Dedifferentiated amniotic fluid mesenchymal stem cell (primary cell): ENCODE data around the gene FOXK2.

Experiments
- DNase-seq: peaks from one replicate; pipeline ENCODE4 v3.0.0-alpha.2; 2016; ENCODE audit errors: extremely low spot score

The FOXK2 gene

DNA sequence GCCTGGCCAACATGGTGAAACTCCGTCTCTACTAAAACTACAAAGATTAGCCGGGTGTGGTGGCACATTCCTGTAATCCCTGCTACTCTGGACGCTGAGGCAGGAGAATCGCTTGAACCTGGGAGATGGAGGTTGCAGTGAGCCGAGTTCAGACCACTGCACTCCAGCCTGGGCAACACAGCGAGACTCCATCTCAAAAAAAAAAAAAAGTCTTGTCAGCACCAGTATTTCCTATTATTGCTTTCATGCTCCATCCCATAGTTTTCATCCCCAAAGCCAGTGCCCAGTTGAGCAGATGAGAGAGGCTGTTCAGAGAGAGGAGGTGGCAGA is 70.3 kb downstream of the FOXK2 start:
- no peak for DNase-seq

GRCh38 chr17:82590216-82590615 is 70.7 kb downstream of the FOXK2 start:
- DNase-seq: no peak

DNA sequence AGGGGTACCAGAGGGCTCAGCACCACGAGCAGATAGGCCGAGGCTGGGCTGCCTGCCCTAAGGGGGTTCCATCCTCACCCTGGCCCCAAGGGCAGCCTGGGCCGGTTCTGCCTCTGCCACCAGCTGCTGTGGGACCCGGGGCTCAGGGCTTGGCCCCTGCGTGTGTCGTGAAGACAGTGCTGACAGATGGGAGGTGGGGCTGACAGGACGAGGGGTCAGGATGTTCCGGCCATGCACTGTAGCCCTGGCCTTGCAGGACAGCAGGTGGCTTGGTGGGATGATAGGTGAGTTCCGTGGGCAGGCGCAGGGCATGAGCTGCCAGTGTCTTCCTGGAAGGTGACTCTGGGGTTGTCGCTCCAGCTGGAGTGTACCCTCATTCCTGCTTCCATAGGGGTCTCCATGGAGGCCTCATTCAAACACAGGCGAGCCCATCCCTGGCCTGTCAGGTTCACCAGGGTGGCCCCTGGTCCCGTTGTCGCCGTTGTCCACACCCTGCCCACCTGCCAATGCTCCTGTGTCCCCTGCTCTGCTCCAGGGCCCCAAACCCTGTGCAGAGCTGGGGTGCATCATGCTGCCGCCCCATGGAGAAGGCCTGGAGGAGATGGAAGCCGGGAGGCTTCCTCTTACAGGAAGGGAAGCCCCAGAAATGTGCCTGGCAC is 71.5 kb downstream of the FOXK2 start:
- no peak for DNase-seq

- no peak for DNase-seq
These were observed 72.8 kb downstream of the FOXK2 start for GRCh38 chr17:82592289-82592766.

DNA sequence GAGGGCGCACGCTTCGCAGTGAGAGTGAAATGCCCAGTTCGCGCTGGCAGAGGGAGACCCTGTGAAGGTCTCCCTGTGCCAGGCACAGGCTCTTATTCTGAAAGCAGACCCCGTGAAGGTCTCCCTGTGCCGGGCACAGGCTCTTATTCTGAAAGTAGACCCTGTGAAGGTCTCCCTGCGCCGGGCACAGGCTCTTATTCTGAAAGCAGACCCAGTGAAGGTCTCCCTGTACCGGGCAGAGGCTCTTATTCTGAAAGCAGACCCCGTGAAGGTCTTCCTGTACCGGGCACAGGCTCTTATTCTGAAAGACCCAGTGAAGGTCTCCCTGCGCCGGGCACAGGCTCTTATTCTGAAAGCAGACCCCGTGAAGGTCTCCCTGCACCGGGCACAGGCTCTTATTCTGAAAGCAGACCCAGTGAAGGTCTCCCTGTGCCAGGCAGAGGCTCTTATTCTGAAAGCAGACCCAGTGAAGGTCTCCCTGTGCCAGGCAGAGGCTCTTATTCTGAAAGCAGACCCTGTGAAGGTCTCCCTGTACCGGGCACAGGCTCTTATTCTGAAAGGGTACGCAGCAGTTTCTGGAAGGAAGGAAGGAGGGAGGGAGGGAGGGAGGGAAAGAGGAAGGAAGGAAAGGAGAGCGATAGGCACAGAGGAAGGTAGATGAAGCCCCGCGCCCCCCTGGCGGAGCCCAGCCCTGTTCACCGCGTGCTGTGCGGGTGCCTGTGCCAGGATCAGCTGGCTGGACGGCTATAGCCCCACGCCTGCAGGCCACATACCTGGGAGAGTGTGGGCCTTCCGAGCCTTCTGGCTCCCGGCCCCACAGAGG is 73.4 kb downstream of the FOXK2 start:
- peak; percentile 48 for DNase-seq

DNA sequence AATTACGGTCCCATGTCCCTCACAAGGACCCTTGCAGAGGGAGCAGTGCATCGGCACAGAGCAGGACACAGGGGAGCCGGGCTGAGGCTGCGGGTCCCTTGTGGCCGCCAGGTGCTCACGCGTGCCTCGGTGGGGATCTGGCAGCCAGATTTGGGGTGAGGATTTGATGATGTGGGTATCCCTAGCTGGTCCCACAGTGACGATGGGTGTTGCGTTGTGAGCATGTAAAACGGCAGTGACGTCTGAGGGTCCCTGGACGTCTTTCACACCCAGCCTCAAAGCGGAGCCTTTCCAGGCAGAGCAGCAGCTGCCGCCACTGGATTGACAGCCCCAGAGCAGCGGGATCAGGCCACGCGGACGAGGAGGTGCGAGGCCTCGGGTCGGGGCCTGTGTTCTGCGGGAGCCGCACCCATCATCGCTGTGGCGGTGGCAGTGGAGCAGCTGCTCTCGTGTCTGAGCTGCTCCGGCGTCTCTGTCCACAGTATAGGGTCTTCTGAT is 74.1 kb downstream of the FOXK2 start:
- no peak for DNase-seq

DNA sequence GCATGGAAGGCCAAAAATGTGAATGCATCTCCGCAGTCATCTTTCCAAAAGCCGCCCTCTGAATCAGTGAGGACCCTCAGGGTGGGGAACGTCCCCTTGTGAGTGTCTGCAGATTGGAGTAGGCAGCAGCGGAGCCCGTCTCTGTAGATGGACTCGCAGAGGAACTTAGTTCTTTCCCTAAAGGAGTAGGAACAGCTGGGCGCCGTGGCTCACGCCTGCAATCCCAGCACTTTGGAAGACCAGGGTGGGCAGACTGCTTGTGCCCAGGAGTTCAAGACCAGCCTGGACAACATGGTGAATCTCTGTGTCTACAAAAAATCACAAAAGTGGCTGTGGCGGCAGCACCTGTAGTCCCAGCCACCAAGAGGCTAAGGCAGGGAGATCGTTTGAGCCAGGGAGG is 75.0 kb downstream of the FOXK2 start:
- DNase-seq: no peak

DNA sequence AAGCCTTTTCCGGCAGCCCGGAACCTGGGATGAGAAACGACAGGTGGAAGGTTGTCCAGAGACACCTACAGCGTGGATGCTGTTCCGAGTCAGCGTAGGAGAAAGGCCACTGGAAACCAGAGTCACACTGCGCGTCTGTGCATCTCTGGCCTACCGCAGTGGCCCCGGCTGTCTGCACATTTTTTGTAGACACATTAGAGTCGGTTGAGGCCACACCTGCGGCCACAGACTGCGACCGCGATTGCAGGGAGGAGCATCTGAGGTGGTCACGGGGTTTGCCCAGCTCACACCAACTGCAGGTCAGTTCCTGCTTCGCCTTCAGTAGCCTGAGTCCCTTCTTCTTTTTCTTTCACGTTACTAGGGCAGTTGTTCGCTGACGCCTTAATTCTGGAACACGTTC is 76.4 kb downstream of the FOXK2 start:
- DNase-seq: no peak

DNA sequence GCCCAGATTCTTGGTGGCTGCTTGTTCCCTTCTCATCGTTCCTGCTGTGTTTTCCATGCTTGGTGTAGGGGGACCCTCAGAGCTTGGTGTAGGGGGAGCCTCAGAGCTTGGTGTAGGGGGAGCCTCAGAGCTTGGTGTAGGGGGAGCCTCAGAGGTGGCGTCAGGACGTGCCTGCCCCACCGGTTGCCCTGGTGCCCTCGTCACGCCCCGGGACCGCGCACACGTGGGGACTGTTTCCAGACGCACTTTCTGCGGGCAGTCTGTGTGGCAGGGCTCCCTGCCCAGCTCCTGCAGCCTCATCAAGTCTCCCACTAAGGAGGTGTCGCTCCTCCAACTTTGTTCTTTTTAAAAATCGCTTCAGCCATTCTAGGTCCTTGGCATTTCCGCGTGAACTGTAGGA is 76.8 kb downstream of the FOXK2 start:
- DNase-seq: no peak

- no peak for DNase-seq
These were observed 77.5 kb downstream of the FOXK2 start for GRCh38 chr17:82596837-82597672.

- DNase-seq: no peak
These were observed 79.0 kb downstream of the FOXK2 start for GRCh38 chr17:82598256-82599119.

- no peak for DNase-seq
These were observed 80.4 kb downstream of the FOXK2 start for GRCh38 chr17:82599674-82600661.

DNA sequence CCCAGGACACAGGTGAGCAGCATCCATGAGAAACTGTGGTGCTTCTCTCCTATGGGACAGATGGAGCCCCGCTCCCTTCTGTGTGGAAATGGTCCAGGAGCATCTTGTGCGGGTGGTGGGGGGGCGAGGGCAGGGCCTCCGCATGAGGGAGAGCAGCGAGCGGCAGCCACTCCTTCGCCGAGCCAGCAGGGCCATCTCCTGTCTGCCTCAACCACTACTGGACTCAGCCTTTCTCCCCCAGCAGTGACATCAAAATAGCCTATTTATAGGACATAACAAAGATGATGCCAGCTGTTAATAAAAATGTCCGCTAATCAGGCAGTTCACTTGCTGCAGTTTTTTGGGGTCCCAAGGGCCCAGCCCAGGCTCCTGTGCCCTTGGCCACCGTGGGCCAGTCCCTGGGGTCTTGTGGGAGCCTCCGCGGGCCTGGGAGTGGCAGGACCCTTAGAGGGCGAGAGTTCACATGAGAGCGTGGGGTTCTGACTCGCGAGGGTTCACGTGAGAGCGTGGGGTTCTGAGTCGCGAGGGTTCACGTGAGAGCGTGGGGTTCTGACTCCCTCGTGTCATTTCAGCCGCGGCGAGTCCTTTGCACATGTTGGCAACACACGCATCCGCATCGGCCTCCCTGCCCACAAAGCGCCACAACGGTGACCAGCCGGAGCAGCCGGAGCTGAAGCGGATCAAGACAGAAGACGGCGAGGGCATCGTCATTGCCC is 81.4 kb downstream of the FOXK2 start:
- no peak for DNase-seq

GRCh38 chr17:82601447-82602000 is 82.0 kb downstream of the FOXK2 start:
- DNase-seq: no peak

GRCh38 chr17:82602487-82602886 is 83.0 kb downstream of the FOXK2 start:
- no peak for DNase-seq

DNA sequence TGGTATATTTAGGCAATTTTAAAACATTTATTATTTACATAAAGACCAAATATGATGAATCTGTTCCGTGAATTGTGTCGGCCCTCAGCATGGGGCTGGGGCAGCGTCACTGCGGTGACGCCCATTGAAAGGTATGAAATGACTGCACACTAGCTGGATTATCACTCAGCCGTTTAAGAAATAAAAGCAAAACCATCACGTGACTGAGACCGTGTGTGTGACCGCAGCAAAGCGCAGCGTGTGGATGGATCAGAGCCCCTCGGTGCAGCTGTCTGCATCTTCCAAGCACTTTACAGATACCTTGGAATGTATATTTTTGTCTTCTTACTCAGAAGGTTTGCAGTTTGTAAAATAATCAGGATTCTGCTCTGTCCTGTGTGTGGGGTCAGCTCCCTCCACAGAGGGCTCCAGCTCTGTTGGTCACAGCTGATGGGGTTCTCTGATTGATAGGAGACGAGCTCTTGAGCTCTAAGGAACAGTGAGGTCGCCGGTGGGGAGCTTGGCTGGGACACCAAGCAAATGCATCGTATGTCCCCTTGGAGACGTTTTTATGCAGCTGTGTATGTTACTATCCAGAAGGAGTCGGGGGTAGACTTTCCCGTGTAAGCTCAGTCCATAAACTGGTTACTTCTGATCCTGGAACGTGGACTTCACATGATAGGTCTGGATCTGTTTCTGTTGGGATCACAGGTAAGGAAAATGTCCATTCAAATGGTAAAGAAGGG is 83.6 kb downstream of the FOXK2 start:
- no peak for DNase-seq

DNA sequence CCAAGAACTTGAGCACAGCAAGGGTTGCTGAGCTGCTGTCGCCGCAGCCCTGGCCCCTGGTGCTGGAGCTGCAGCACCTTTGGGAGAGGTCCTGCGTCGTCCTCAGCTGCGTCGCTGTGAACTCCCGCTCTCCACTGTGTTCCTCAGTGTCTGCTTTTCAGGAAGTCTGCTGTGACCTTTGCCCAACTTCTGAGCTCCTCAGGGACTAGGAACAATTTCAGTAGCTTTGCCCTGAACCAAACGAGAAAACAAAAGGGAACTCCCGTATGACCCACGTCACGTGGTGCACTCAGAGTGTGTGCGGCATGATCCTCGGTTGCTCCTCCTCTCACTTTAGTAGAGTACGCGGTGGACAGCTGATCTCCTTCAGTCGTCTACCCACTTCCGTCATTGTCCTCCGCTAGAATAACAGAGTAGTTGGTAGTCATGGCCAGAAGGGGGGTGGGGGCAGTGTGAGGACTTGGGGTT is 84.5 kb downstream of the FOXK2 start:
- no peak for DNase-seq

- no peak for DNase-seq
These were observed 85.0 kb downstream of the FOXK2 start for GRCh38 chr17:82604532-82604931.
